DND-41 (cell line): ENCODE measurements around the gene GRIP2.

Source experiments
- ATAC-seq: fragments of 200-7000 bp; cut with Tn5 transposase; 3 replicates; pipeline ENCODE4 v1.9.1; 2021; ENCODE audit warnings: low read depth; ENCODE audit not compliant: insufficient read depth
- DNase-seq: peaks from one replicate; pipeline ENCODE4 v3.0.0-alpha.2; 2020
- H2AFZ ChIP-seq: 2 replicates; pipeline ENCODE4 v1.6.0; 2012; ENCODE audit warnings: low read depth, low read length
- H3K27ac ChIP-seq: 2 replicates; pipeline ENCODE4 v1.5.1; 2012; ENCODE audit warnings: low read length, inconsistent platforms
- H3K27me3 ChIP-seq: fragments of 200-600 bp; sonication (generic); 2 replicates; pipeline ENCODE4 v1.6.0; 2012; ENCODE audit warnings: low read length, mild to moderate bottlenecking, inconsistent platforms; ENCODE audit not compliant: insufficient read depth, poor library complexity
- H3K36me3 ChIP-seq: 2 replicates; pipeline ENCODE4 v1.5.1; 2012; ENCODE audit warnings: low read length, inconsistent platforms; ENCODE audit not compliant: insufficient read depth
- H3K4me1 ChIP-seq: 2 replicates; pipeline ENCODE4 v1.5.1; 2012; ENCODE audit warnings: mild to moderate bottlenecking, low read length; ENCODE audit not compliant: insufficient read depth
- H3K4me2 ChIP-seq: 2 replicates; pipeline ENCODE4 v1.6.0; 2012; ENCODE audit warnings: mild to moderate bottlenecking, moderate library complexity, low read length, inconsistent platforms; ENCODE audit not compliant: insufficient read depth
- H3K4me3 ChIP-seq, 2 experiments: fragments of 200-600 bp in 1 of 2; shearing (Covaris generic) in 1 of 2; 2 replicates each; pipeline ENCODE4 v1.5.1; 2012 to 2016; ENCODE audit warnings: inconsistent platforms in 2 of 2, low read length in 2 of 2, mild to moderate bottlenecking in 2 of 2, low read depth in 1 of 2, moderate library complexity in 1 of 2
- H3K79me2 ChIP-seq: 2 replicates; pipeline ENCODE4 v1.6.0; 2012; ENCODE audit warnings: low read length, inconsistent platforms; ENCODE audit not compliant: insufficient read depth
- H3K9ac ChIP-seq: 2 replicates; pipeline ENCODE4 v1.6.0; 2012; ENCODE audit warnings: low read depth, mild to moderate bottlenecking, inconsistent platforms, low read length, moderate library complexity
- H3K9me3 ChIP-seq: 2 replicates; pipeline ENCODE4 v1.5.1; 2012; ENCODE audit warnings: low read length, moderate library complexity, mild to moderate bottlenecking, inconsistent platforms; ENCODE audit not compliant: insufficient read depth, severe bottlenecking
- H4K20me1 ChIP-seq: 2 replicates; pipeline ENCODE4 v1.6.0; 2012; ENCODE audit warnings: low read length; ENCODE audit not compliant: insufficient read depth
- CTCF ChIP-seq: IDR thresholded peaks from 2 replicates; pipeline ENCODE4 v1.5.1; 2012; ENCODE audit warnings: borderline replicate concordance, low read length, moderate library complexity, mild to moderate bottlenecking; ENCODE audit not compliant: poor library complexity, severe bottlenecking; ENCODE audit errors: extremely low read depth
- EZH2 ChIP-seq: IDR thresholded peaks from 3 replicates; pipeline ENCODE4 v1.6.1; 2012; ENCODE audit warnings: borderline replicate concordance, low read depth, mild to moderate bottlenecking, moderate library complexity, low read length, inconsistent platforms; ENCODE audit not compliant: severe bottlenecking

Gene GRIP2

DNA sequence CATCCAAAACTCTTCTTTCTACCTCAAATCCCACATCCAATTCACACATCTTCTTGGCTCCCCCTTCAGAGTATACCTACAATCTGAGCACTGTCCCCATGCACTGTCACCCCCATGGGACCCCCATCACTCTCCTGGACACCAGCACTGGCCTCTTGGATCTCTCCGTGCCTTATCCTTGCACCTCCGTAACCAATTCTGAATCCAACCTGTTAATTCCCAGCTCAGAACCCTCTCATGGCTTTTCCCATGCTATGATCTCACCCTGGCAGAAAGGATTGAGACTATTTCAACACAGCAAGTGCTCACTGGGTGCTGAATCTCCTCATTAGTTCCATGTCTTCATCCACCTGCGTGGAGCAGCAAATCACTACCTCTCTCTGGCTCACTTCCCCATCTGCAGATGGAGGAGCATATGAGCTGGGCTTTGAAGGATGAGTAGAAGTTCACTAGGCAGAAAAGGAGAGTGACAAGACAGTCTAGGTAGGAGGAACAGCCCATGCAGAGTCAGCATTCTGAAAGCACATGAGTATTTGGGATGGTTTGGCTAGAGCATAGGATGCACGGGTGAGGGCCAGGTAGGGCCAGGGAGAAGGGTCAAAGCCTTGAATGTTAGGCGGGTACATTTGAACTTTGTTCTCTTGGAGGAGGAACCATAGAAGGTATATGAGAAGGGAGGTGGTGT is 89.1 kb downstream of the GRIP2 start:
- Histone ChIP-seq H3K27ac (no peak overlapping the region), H3K36me3 (peaks cover 74% of the 10 kb centered on the region), H3K9me3 (no peaks in the 10 kb centered on the region), H4K20me1 (no peaks in the 10 kb centered on the region), H2AFZ (no peak overlapping the region), H3K27me3 (no peaks in the 10 kb centered on the region), H3K4me2 (no peak overlapping the region), H3K9ac (no peak overlapping the region), H3K4me3 (no peak overlapping the region), H3K4me1 (no peaks in the 10 kb centered on the region), H3K79me2 (no peaks in the 10 kb centered on the region)
- DNase-seq: no peak
- no peak for ATAC-seq
- TF ChIP-seq CTCF: no peak
- TF ChIP-seq EZH2: no peak

DNA sequence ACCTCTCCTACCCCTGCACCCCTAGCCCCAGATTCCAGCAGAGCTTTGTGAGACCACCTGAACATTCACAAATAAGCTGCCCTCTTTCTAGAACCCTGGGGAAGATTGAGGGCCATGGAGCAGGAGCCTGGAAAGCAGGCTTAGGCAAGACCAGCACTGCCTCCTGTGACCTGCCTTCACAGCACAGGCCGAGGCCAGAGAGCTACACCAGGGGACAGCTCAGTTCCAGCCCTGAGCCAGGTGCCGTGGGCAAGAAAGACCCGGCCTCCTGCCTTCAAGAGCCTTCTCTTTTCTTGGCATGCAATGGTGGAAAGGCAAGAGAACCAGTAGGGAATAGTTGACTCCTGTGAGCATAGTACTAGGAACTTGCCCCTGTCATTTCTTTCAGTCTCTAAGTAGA is 89.6 kb downstream of the GRIP2 start:
- H4K20me1 ChIP-seq: no peaks in the 10 kb centered on the region
- ATAC-seq: no peak

GRCh38 chr3:14448756-14449727 is 91.1 kb downstream of the GRIP2 start:
- TF ChIP-seq CTCF: no peak
- no peak for TF ChIP-seq EZH2
- no peak overlapping the region for H3K9ac ChIP-seq

More for the DNA sequence above, 89.6 kb downstream of the GRIP2 start:
- Histone ChIP-seq H3K9me3 (no peaks in the 10 kb centered on the region), H3K9ac (no peak overlapping the region), H2AFZ (no peak overlapping the region), H3K4me3 (no peak overlapping the region), H3K4me2 (no peak overlapping the region), H3K27ac (no peak overlapping the region), H3K27me3 (no peaks in the 10 kb centered on the region), H3K36me3 (peaks cover 80% of the 10 kb centered on the region), H3K79me2 (no peaks in the 10 kb centered on the region), H3K4me1 (no peaks in the 10 kb centered on the region)
- TF ChIP-seq CTCF: no peak
- no peak for TF ChIP-seq EZH2
- no peak for DNase-seq

More at GRCh38 chr3:14448756-14449727, 91.1 kb downstream of the GRIP2 start:
- Histone ChIP-seq H3K36me3 (peaks cover 75% of the 10 kb centered on the region), H3K79me2 (no peaks in the 10 kb centered on the region), H3K4me1 (no peaks in the 10 kb centered on the region), H3K4me3 (no peak overlapping the region), H3K27ac (no peak overlapping the region), H4K20me1 (no peaks in the 10 kb centered on the region), H3K9me3 (no peaks in the 10 kb centered on the region), H2AFZ (no peak overlapping the region), H3K27me3 (no peaks in the 10 kb centered on the region), H3K4me2 (no peak overlapping the region)
- ATAC-seq: no peak
- no peak for DNase-seq
